ENCODE data around the gene PIGP. TPM values are rescaled to one million over a fixed set of nuclear protein-coding genes. Genes with fewer than 3 reads are reported as not detected.

The PIGP gene
- total RNA-seq, 1 experiment from 2014 or later, result 13.2 TPM

DNA sequence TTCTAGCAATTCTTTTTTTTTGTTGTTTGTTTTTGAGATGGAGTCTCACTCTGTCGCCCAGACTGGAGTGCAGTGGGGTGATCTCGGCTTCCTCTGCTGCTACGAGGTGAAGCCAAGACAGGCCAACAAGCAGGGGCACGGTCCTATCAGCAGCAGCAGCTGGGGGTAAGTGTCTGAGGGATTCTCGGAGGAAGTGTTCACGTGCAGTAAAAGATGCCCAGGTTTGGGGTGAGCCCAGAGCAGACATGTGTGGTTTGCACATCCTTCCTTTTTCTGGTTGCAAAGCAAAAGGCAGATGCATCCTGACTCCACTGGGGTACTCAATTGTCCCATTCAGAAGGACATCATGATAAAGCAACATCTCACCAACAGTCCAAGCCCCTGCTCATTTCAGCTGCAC is 27.7 kb downstream of the PIGP start:
- Histone ChIP-seq H3K4me1 (ENCODE audit: insufficient read depth, low read length) (peaks cover 2% of the 10 kb centered on the region; the same call in 1 of the 2 replicates), H3K9me3 (ENCODE audit: control insufficient read depth, low read depth, low read length) (no peaks in the 10 kb centered on the region), H3K9ac (ENCODE audit: extremely low read depth, insufficient read length, low read length) (no peak overlapping the region), H3K14ac (ENCODE audit: insufficient read depth, low read length) (no peak overlapping the region), H3K23ac (ENCODE audit: insufficient read length, low read depth, low read length) (no peak overlapping the region), H2AFZ (ENCODE audit: low read length) (no peak overlapping the region), H3K27me3 (ENCODE audit: insufficient read depth, low read length) (no peaks in the 10 kb centered on the region; the same call in 1 of the 2 replicates), H2BK15ac (ENCODE audit: low read depth, low read length) (no peak overlapping the region), H2BK5ac (ENCODE audit: insufficient read length, low read length) (no peak overlapping the region), H3K4me2 (ENCODE audit: insufficient read depth, insufficient read length, low read length) (no peak overlapping the region), H3K79me2 (ENCODE audit: insufficient read depth, low read length) (no peaks in the 10 kb centered on the region), H3K56ac (ENCODE audit: insufficient read length, low read depth, low read length) (no peak overlapping the region), H2BK20ac (ENCODE audit: low read depth, low read length, poor library complexity, severe bottlenecking) (no peak overlapping the region), H3K23me2 (ENCODE audit: insufficient read length, low read depth, low read length, poor library complexity, severe bottlenecking) (no peaks in the 10 kb centered on the region), H4K20me1 (ENCODE audit: control insufficient read depth, insufficient read depth, insufficient read length) (no peaks in the 10 kb centered on the region), H4K8ac (replicated peaks; ENCODE audit: insufficient read length, low read depth, low read length) (no peak overlapping the region), H3K27ac (ENCODE audit: insufficient read length, low read depth, low read length) (no peak overlapping the region), H3K79me1 (ENCODE audit: insufficient read depth, low read depth, low read length, poor library complexity, severe bottlenecking) (no peaks in the 10 kb centered on the region), H4K91ac (ENCODE audit: insufficient read length, low read depth, low read length) (no peak overlapping the region), H4K5ac (ENCODE audit: insufficient read length, low read depth, low read length) (no peak overlapping the region), H3T11ph (ENCODE audit: low read length) (no peak overlapping the region), H3K18ac (ENCODE audit: insufficient read length, low read depth, low read length) (no peak overlapping the region), H2BK120ac (ENCODE audit: low read depth, low read length, poor library complexity, severe bottlenecking) (no peak overlapping the region), H3K4ac (ENCODE audit: low read depth, low read length) (no peak overlapping the region), H2BK12ac (ENCODE audit: insufficient read length, low read depth, low read length) (no peak overlapping the region), H2AK5ac (ENCODE audit: insufficient read length, low read length) (no peak overlapping the region)
- TF ChIP-seq, protein P1, sequence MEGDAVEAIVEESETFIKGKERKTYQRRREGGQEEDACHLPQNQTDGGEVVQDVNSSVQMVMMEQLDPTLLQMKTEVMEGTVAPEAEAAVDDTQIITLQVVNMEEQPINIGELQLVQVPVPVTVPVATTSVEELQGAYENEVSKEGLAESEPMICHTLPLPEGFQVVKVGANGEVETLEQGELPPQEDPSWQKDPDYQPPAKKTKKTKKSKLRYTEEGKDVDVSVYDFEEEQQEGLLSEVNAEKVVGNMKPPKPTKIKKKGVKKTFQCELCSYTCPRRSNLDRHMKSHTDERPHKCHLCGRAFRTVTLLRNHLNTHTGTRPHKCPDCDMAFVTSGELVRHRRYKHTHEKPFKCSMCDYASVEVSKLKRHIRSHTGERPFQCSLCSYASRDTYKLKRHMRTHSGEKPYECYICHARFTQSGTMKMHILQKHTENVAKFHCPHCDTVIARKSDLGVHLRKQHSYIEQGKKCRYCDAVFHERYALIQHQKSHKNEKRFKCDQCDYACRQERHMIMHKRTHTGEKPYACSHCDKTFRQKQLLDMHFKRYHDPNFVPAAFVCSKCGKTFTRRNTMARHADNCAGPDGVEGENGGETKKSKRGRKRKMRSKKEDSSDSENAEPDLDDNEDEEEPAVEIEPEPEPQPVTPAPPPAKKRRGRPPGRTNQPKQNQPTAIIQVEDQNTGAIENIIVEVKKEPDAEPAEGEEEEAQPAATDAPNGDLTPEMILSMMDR (conservative IDR thresholded peaks at IDR 0.05), result no peak
- peaks cover 32 to 48% of the 10 kb centered on the region in 2 experiments for H3K4me1 Mint-ChIP-seq
- WGBS (ENCODE audit: extremely low coverage, insufficient read length, low lambda C conversion rate), result no CpG with 5 or more reads among the region's 6 CpGs
- H3K27ac Mint-ChIP-seq, result no peak overlapping the region
- H3K36me3 Mint-ChIP-seq (ENCODE audit: insufficient read depth in 1 of 3, low read depth in 3 of 3), result no peaks in the 10 kb centered on the region; a peak in 1 of 7 replicates
- H3K4me3 Mint-ChIP-seq, result no peak overlapping the region
- peaks cover 98% of the 10 kb centered on the region for H3K27me3 Mint-ChIP-seq (ENCODE audit: low read depth)
- no peaks in the 10 kb centered on the region; a peak in 2 of 5 replicates for H3K9me3 Mint-ChIP-seq
- DNase-seq, result no peak

Data from H9 (cell line).